Type B pancreatic cell (in vitro differentiated cells): Measurements from ENCODE around the gene ORAI3. TPM values are rescaled to one million over a fixed set of nuclear protein-coding genes. Genes with fewer than 3 reads are reported as not detected.

ENCODE experiments used
- DNase-seq: peaks from one replicate; pipeline ENCODE4 v3.0.0; 2021; ENCODE audit warnings: mixed read lengths; ENCODE audit not compliant: unreplicated experiment; ENCODE audit errors: extremely low spot score
- H3K27ac Mint-ChIP-seq: 2 replicates; pipeline ENCODE4 v1.8.0; 2021; ENCODE audit warnings: mild to moderate bottlenecking, mixed read lengths
- H3K27me3 Mint-ChIP-seq: 2 replicates; pipeline ENCODE4 v1.8.0; 2021; ENCODE audit warnings: mixed read lengths
- H3K36me3 Mint-ChIP-seq: 2 replicates; pipeline ENCODE4 v1.8.0; 2021; ENCODE audit warnings: mixed read lengths
- H3K4me1 Mint-ChIP-seq: one replicate; pipeline ENCODE4 v1.8.0; 2021; ENCODE audit warnings: mixed read lengths; ENCODE audit not compliant: unreplicated experiment
- H3K4me3 Mint-ChIP-seq: 2 replicates; pipeline ENCODE4 v1.8.0; 2021; ENCODE audit warnings: mild to moderate bottlenecking, mixed read lengths
- H3K9me3 Mint-ChIP-seq: 2 replicates; pipeline ENCODE4 v1.8.0; 2021; ENCODE audit warnings: mixed read lengths
- total RNA-seq: library from RNA; stranded (reverse); gene quantifications from 2 replicates; pipeline ENCODE4 v1.2.1, GENCODE V29; 2021; ENCODE audit warnings: low replicate concordance
- TF ChIP-seq, protein P1 (sequence below): fragments of 200-600 bp; sonication (generic); conservative IDR thresholded peaks from 2 replicates; pipeline ENCODE4 v1.5.0; 2021; ENCODE audit warnings: antibody characterized with exemption, mild to moderate bottlenecking

ORAI3 gene
- total RNA-seq, 1 donor from 2014 or later, result 18.7 TPM

DNA sequence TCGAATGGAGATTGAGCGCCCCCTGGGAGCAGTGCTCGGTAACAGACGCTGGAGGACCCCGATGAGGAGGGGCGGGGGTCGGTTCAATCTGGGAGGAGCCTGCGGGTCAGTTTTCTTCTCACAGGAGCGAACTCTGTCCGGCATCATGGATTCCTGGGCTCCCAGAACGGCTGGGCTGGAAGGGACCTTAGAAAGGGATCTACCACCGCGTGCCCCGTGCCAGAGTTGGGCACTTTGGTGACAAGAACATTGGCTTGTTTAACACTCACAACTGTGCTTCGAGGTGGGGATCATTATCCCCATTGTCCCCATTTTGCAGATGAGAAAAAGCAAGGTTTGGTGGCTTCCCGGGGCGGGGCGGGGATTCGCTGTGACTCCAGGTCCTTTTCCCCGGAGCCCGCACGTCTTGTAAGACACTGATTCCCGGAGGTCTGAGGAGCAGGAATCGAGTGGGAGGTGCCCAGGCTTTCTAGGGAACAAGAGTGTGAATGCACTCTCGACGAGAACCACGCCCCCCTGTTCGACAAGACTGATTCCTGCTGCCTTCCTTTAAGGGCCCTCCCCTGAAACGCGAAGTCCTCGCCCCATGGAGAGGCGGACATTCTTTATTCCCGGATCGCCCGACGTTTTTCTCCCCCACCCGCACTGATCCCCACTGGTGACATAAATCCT, 27.0 kb upstream of the ORAI3 start:
- TF ChIP-seq, protein P1, sequence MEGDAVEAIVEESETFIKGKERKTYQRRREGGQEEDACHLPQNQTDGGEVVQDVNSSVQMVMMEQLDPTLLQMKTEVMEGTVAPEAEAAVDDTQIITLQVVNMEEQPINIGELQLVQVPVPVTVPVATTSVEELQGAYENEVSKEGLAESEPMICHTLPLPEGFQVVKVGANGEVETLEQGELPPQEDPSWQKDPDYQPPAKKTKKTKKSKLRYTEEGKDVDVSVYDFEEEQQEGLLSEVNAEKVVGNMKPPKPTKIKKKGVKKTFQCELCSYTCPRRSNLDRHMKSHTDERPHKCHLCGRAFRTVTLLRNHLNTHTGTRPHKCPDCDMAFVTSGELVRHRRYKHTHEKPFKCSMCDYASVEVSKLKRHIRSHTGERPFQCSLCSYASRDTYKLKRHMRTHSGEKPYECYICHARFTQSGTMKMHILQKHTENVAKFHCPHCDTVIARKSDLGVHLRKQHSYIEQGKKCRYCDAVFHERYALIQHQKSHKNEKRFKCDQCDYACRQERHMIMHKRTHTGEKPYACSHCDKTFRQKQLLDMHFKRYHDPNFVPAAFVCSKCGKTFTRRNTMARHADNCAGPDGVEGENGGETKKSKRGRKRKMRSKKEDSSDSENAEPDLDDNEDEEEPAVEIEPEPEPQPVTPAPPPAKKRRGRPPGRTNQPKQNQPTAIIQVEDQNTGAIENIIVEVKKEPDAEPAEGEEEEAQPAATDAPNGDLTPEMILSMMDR, result peak; percentile 95
- Mint-ChIP-seq H3K4me1 (peaks cover 18% of the 10 kb centered on the region), H3K36me3 (no peaks in the 10 kb centered on the region), H3K9me3 (no peaks in the 10 kb centered on the region), H3K27me3 (no peaks in the 10 kb centered on the region), H3K27ac (peak overlapping the region; percentile 100), H3K4me3 (peak overlapping the region; percentile 100)
- peak; percentile 98 for DNase-seq

DNA sequence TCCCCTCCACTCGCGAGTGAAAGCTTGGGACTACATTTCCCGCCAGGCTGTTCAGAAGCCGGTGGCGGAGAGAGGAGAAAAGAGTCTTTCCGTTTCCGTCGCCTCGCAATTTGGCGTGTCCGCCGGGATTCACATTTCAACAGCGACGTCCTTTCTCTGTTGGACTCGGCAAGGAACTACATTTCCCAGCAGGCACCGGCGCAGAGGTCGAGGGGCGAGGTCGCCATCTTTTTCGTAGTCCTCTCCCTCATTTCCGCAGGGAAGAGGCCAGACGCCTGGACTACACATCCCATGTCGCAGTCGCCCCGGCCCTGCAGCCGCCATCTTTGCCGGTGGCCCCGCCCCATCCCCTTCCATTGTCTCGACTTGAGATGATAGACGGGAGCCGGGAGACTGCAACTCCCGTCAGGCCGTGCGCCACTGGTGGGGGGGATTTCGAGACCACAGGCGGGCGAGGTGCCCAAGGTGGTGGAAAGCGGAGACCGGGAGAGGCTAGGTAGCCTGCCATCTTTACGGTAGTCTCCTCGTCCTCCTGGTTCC, 26.4 kb upstream of the ORAI3 start:
- H3K27ac Mint-ChIP-seq, result peak overlapping the region; percentile 100
- peaks cover 20% of the 10 kb centered on the region for H3K4me1 Mint-ChIP-seq

DNA sequence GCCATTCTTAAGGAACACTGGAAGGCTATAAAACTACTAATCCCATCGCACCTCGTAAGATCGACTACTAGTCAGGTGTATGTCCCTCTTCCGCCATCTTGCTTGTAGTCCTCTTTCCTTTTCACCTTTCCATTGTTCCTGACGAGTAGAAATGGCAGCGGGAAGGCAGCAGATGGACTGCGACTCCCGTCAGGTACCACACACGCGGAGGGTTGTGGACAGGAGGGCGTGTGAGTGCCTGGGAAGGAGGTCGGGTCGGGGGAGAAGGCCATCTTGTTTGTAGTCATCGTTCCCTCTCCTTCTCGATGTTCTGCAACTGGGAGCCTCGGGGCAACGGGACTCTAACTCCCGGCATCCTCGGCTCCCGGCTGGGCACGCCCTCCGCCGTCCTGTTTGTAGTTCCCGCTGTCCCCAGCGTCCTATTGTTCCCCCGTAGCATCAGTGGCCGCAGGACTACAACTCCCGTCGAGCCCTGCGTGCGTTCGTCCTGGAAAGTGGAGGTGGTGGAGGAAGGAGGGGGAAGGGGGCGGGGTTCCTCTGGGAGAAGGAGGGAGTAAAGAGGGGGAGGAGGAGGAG, 25.8 kb upstream of the ORAI3 start:
- H3K9me3 Mint-ChIP-seq, result no peaks in the 10 kb centered on the region
- H3K4me1 Mint-ChIP-seq, result peaks cover 20% of the 10 kb centered on the region

More for the DNA sequence above, 26.4 kb upstream of the ORAI3 start:
- Mint-ChIP-seq H3K4me3 (peak overlapping the region; percentile 100), H3K36me3 (no peaks in the 10 kb centered on the region), H3K27me3 (no peaks in the 10 kb centered on the region), H3K9me3 (no peaks in the 10 kb centered on the region)
- peak; percentile 100 for DNase-seq
- TF ChIP-seq, protein P1, result no peak

DNA sequence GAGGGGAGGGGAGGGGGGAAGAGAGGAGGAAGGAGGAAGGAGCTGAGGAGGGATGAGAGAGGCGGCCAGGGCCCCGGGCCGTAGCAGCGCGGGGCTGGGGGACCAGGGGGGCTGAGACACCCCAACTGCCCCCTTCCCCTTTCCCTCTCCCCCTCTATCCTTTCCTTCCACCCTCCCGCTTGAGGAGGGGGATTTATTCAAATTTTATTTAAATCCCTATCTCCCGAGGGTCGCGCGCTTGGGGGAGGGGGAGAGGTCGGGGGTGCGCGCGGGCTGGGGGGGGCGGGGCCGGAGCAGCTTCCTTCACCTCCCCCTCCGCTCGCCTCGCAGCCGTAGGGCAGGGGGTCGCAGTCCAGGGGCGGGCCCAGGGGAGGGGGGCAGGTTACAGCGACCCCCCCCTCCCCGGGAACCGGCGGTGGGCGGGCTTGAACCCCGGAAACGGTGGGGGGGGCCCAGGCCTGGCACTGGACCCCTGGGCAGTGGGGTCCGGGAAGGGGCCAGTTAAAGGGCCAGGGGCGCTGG, 25.3 kb upstream of the ORAI3 start, which contains the start of gene FBXL19:
Gene FBXL19, plus strand, starts transcription at position 19 of the 522 bp plus-strand sequence. CDS start 2,183 bp downstream, outside the sequence.
- peak within 1 kb of the TSS; percentile 100 for H3K4me3 Mint-ChIP-seq
- DNase-seq, result no peak
- no peaks in the 10 kb centered on the region for H3K27me3 Mint-ChIP-seq
- H3K36me3 Mint-ChIP-seq, result no peaks in the 10 kb centered on the region
- peak within 1 kb of the TSS; percentile 100 for H3K27ac Mint-ChIP-seq
- TF ChIP-seq, protein P1, result no peak
- H3K4me1 Mint-ChIP-seq, result peaks cover 20% of the 10 kb centered on the region
- no peaks in the 10 kb centered on the region for H3K9me3 Mint-ChIP-seq

More for the DNA sequence above, 25.8 kb upstream of the ORAI3 start:
- peak; percentile 97 for DNase-seq
- TF ChIP-seq, protein P1, result no peak
- peak overlapping the region; percentile 100 for H3K4me3 Mint-ChIP-seq
- no peaks in the 10 kb centered on the region for H3K36me3 Mint-ChIP-seq
- no peaks in the 10 kb centered on the region for H3K27me3 Mint-ChIP-seq
- H3K27ac Mint-ChIP-seq, result peak overlapping the region; percentile 100

DNA sequence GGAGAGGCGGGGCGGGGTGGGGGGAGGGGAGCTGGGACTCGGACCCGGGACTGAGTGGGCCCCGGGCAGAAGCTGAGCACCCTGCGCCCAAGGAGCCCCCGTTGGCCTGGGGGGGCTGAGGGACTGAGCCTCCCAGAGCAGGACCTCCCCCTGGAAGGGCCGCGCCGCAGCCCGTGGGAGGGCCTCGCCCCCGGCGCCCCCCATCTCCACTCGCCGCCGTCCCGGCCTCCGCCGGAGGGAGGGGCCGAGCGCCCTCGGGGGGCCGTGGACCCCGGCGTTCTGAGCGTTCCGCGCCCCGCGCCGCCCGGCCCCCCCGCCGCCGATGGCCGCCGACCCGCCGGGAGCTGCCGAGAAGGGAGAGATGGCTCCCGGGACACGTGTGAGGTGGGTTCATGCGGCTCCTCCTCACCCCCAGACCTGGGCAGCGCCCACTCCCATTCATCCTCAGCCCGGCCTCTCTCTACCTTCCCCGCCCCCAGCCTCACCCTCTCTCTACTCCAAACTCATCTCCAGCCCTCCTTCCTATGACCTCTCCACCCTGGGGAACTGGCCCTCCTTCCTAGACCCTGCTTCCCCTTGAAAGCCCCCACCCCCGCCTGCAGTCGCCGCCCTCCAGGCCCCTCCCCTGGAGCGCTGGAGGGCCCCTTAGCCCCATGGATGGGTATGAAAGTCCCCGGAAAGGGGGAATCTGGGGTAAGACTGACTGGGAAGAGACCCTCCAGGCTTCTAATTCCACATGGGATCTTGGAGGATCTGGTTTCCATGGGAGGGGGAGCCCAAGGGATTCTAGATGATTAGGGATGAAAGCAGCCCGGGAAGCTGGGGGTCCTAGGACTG, 24.6 kb upstream of the ORAI3 start:
- Mint-ChIP-seq H3K9me3 (no peaks in the 10 kb centered on the region), H3K4me1 (peaks cover 20% of the 10 kb centered on the region), H3K4me3 (peak overlapping the region; percentile 86), H3K27ac (peak overlapping the region; percentile 82), H3K36me3 (no peaks in the 10 kb centered on the region), H3K27me3 (no peaks in the 10 kb centered on the region)
- TF ChIP-seq, protein P1, result no peak
- DNase-seq, result no peak
